GM12878 (cell line): ENCODE results near the gene PAK6. TPM values are rescaled to one million over a fixed set of nuclear protein-coding genes. Genes with fewer than 3 reads are reported as not detected.

Experiments used
- ATAC-seq: fragments of 200-7000 bp; cut with Tn5 transposase; 3 replicates; pipeline ENCODE4 v1.9.1; 2020; ENCODE audit warnings: mild to moderate bottlenecking, moderate library complexity
- BruUV-seq: library from RNA; stranded (reverse); fragments of 400-500 nt; replicated peaks from 2 replicates; lab custom pipeline; 2021; lab: Mats Ljungman, UMichigan
- CTCF ChIA-PET: fragments of 300-600 bp; sonication (Branson Sonifier 250); formaldehyde crosslinking; extraction: SDS; loops from one replicate; lab custom pipeline; 2021; ENCODE audit warnings: inconsistent platforms; lab: Yijun Ruan, JAX
- POLR2A ChIA-PET: fragments of 350-600 bp; formaldehyde crosslinking; extraction: SDS; loops from one replicate; lab custom pipeline; 2021; ENCODE audit warnings: inconsistent platforms; lab: Charles Lee
- RAD21 ChIA-PET: fragments of 300-600 bp; sonication (Branson Sonifier 250); formaldehyde crosslinking; loops from one replicate; lab custom pipeline; 2023; ENCODE audit warnings: antibody characterized with exemption; ENCODE audit not compliant: unreplicated experiment; lab: Charles Lee
- SMC1A ChIA-PET: fragments of 300-600 bp; sonication (Branson Sonifier 250); formaldehyde crosslinking; loops from one replicate; lab custom pipeline; 2023; ENCODE audit not compliant: unreplicated experiment, uncharacterized antibody; lab: Charles Lee
- DNase-seq: peaks from one replicate; pipeline ENCODE4 v3.0.0-alpha.2; 2011; ENCODE audit warnings: low read depth, low spot score
- FAIRE-seq: peaks from 3 replicates; lab custom pipeline; 2011; peaks lifted over from hg19 to GRCh38; lab: Jason Lieb, UNC
- H2AFZ ChIP-seq: 2 replicates; pipeline ENCODE4 v1.6.0; 2011; ENCODE audit warnings: low read depth, low read length, control low read depth; ENCODE audit not compliant: control insufficient read depth
- H3K27ac ChIP-seq: 2 replicates; pipeline ENCODE4 v1.5.1; 2011; ENCODE audit warnings: control low read depth; ENCODE audit not compliant: control insufficient read depth, insufficient read depth
- H3K27me3 ChIP-seq, 2 experiments: replicated peaks in 1 of 2; 2 replicates each; pipeline versions ENCODE4 v1.6.0 to v1.6.1; 2011; ENCODE audit warnings: low read length in 1 of 2; ENCODE audit not compliant: control insufficient read depth in 2 of 2, insufficient read depth in 2 of 2
- H3K36me3 ChIP-seq, 2 experiments: 2 replicates each; pipeline ENCODE4 v1.5.1; 2011; ENCODE audit warnings: low read length in 1 of 2; ENCODE audit not compliant: control insufficient read depth in 2 of 2, insufficient read depth in 2 of 2
- H3K4me1 ChIP-seq: 2 replicates; pipeline ENCODE4 v1.6.1; 2011; ENCODE audit warnings: mild to moderate bottlenecking, low read length, moderate library complexity, mixed read lengths; ENCODE audit not compliant: control insufficient read depth, insufficient read depth
- H3K4me2 ChIP-seq: 2 replicates; pipeline ENCODE4 v1.6.0; 2011; ENCODE audit warnings: control low read depth; ENCODE audit not compliant: control insufficient read depth, insufficient read depth
- H3K4me3 ChIP-seq: fragments of 200-600 bp; sonication (generic); 2 replicates; pipeline ENCODE4 v1.5.1; 2016
- H3K79me2 ChIP-seq: 2 replicates; pipeline ENCODE4 v1.6.0; 2011; ENCODE audit warnings: low read length; ENCODE audit not compliant: control insufficient read depth, insufficient read depth
- H3K9ac ChIP-seq: 2 replicates; pipeline ENCODE4 v1.8.0; 2011; ENCODE audit warnings: low read length, control low read depth, mixed read lengths; ENCODE audit not compliant: control insufficient read depth, insufficient read depth
- H3K9me3 ChIP-seq: replicated peaks from 3 replicates; pipeline ENCODE4 v1.5.1; 2011; ENCODE audit warnings: mild to moderate bottlenecking, low read length; ENCODE audit not compliant: control insufficient read depth, insufficient read depth
- H4K20me1 ChIP-seq: 2 replicates; pipeline ENCODE4 v1.6.0; 2011; ENCODE audit not compliant: control insufficient read depth, insufficient read depth
- E2F8 ChIP-seq: fragments of 450-650 bp; IDR thresholded peaks from 2 replicates; pipeline ENCODE4 v1.6.1; 2018; ENCODE audit warnings: mild to moderate bottlenecking, low read depth, moderate library complexity; ENCODE audit not compliant: partially characterized antibody
- FOXM1 ChIP-seq: IDR thresholded peaks from 2 replicates; pipeline ENCODE4 v1.6.1; 2012; ENCODE audit warnings: low read depth, mild to moderate bottlenecking, inconsistent platforms, low read length, moderate library complexity
- MEF2A ChIP-seq: IDR thresholded peaks from 2 replicates; pipeline ENCODE4 v1.6.1; 2011; ENCODE audit warnings: low read depth, mild to moderate bottlenecking, low read length, moderate library complexity; ENCODE audit not compliant: insufficient read depth
- MXI1 ChIP-seq: fragments of 150-350 bp; IDR thresholded peaks from 2 replicates; pipeline ENCODE4 v1.6.1; 2011; ENCODE audit warnings: low read depth, mild to moderate bottlenecking, inconsistent platforms, low read length, improper control_type of control experiment
- POLR2AphosphoS5 ChIP-seq: IDR thresholded peaks from 2 replicates; pipeline ENCODE4 v1.6.1; 2011; ENCODE audit warnings: mild to moderate bottlenecking, low read length, inconsistent platforms
- PRDM15 ChIP-seq: fragments of 450-650 bp; formaldehyde crosslinking; IDR thresholded peaks from 2 replicates; pipeline ENCODE4 v1.4.0; 2020; ENCODE audit warnings: mild to moderate bottlenecking, moderate library complexity
- RAD51 ChIP-seq: fragments of 450-650 bp; IDR thresholded peaks from 2 replicates; pipeline ENCODE4 v1.6.1; 2016; ENCODE audit warnings: moderate library complexity, mild to moderate bottlenecking, inconsistent platforms
- SUZ12 ChIP-seq: fragments of 200-600 bp; sonication (generic); IDR thresholded peaks from one replicate; pipeline ENCODE4 v1.6.1; 2018; ENCODE audit warnings: antibody characterized with exemption, mild to moderate bottlenecking; ENCODE audit not compliant: unreplicated experiment
- TAF1 ChIP-seq: IDR thresholded peaks from 2 replicates; pipeline ENCODE4 v1.6.1; 2011; ENCODE audit warnings: mild to moderate bottlenecking, low read depth, low read length, borderline replicate concordance
- WGBS: methylation state at CpG from one replicate; pipeline ENCODE4 v1.1.6; 2016; ENCODE audit warnings: low lambda C conversion rate; ENCODE audit not compliant: insufficient replicate concordance, insufficient coverage; ENCODE audit errors: missing lambda C conversion rate; 5-methylcytosine and 5-hydroxymethylcytosine counted together
- in situ Hi-C: fragments of 300-500 bp; cut with MboI; formaldehyde crosslinking; loops from 9 replicates; pipeline ENCODE4 v1.14.3; 2018; ENCODE audit warnings: mixed read lengths
- intact Hi-C: fragments of 100-400 bp; cut with micrococcal nuclease; formaldehyde crosslinking; loops from one replicate; pipeline ENCODE4 v1.14.2; 2022; ENCODE audit not compliant: unreplicated experiment
- polyA plus RNA-seq, 11 experiments: library from polyadenylated mRNA; depleted of rRNA in 4 of 11; unstranded in 6 of 11; stranded (reverse) in 5 of 11; fragments of >200 nt; fragmentation: Nextera tagmentation in 4 of 11; fragmentation: Illumina TruSeq in 1 of 11; extraction: Ambion mirVana in 4 of 11; extraction: Trizol in 1 of 11; gene quantifications; 1 replicate in 1 of 11; 2 replicates in 10 of 11; pipeline versions ENCODE4 v1.2.1 to v1.2.3, GENCODE V29; 2011 to 2016; ENCODE audit warnings: inconsistent platforms in 2 of 11, missing spikeins in 2 of 11, low read depth in 1 of 11
- total RNA-seq, 4 experiments: library from RNA; depleted of rRNA in 3 of 4; stranded (reverse); fragments of >200 nt in 3 of 4; fragmentation: Illumina TruSeq in 1 of 4; extraction: Trizol in 1 of 4; gene quantifications; 2 replicates each; pipeline versions ENCODE4 v1.2.1 to v1.2.3, GENCODE V29; 2013 to 2021
- TF ChIP-seq, protein P1 (sequence below): fragments of 450-650 bp; IDR thresholded peaks from 2 replicates; pipeline ENCODE4 v1.6.1; 2017; ENCODE audit warnings: mild to moderate bottlenecking, low read depth, inconsistent platforms; ENCODE audit not compliant: poor library complexity, severe bottlenecking

The PAK6 gene
- total and polyA plus RNA-seq, 10 of the 15 experiments (the other 5 are each of a cell fraction or from before 2014, with no cell fraction given) = 0.07 to 0.92 (median 0.31) TPM; not detected in 2

- no TSS peak for BruUV-seq
- H3K27ac ChIP-seq = no peak overlapping the region
- in situ Hi-C loops (loop anchor here (5.0 to 10.0 kb wide), 3 partner anchors 34 to 493 kb away; partner anchors contain the start of gene FSIP1), intact Hi-C loops (loop anchor here (5.0 to 10.0 kb wide), 3 partner anchors 144 to 393 kb away; partner anchors contain the start of gene BMF)
- H3K27me3 ChIP-seq = peaks cover 2 to 12% of the 10 kb centered on the region in 2 experiments; a peak in 3 of 4 replicates
- no peaks in the 10 kb centered on the region for H3K9me3 ChIP-seq
- no peaks in the 10 kb centered on the region; the same call in 1 of the 2 replicates for H4K20me1 ChIP-seq
- 46% methylated on average over 10 of the region's 10 CpGs for WGBS
- ChIA-PET CTCF (interaction anchor here (0.5 to 11.7 kb wide), 16 partner anchors 12 to 354 kb away, joined by 3 to 296 read pairs (median 10); partner anchors contain the start of genes CCDC9B and PLCB2), RAD21 (interaction anchor here (1.2 to 5.7 kb wide), 5 partner anchors 32 to 233 kb away, joined by 3 to 93 read pairs (median 11); partner anchors contain the start of genes CCDC9B and PLCB2), SMC1A (interaction anchor here (1.3 to 4.8 kb wide), 5 partner anchors 33 to 233 kb away, joined by 5 to 83 read pairs (median 26); partner anchors contain the start of gene PLCB2), POLR2A (interaction anchor here (1.7 kb wide), 1 partner anchor 60 kb away, joined by 6 read pairs; no protein-coding TSS in a partner anchor)
- ATAC-seq = no peak
- peaks cover 11% of the 10 kb centered on the region for H3K4me1 ChIP-seq
- H2AFZ ChIP-seq = no peak overlapping the region
- H3K4me2 ChIP-seq = no peak overlapping the region
- H3K4me3 ChIP-seq = no peak overlapping the region
- H3K79me2 ChIP-seq = no peaks in the 10 kb centered on the region
- DNase-seq = no peak
- H3K36me3 ChIP-seq = no peaks in the 10 kb centered on the region
- H3K9ac ChIP-seq = no peak overlapping the region
- FAIRE-seq = no peak
- TF ChIP-seq SUZ12 = no peak
- TF ChIP-seq POLR2AphosphoS5 = no peak
- no peak for TF ChIP-seq TAF1
- TF ChIP-seq, protein P1, sequence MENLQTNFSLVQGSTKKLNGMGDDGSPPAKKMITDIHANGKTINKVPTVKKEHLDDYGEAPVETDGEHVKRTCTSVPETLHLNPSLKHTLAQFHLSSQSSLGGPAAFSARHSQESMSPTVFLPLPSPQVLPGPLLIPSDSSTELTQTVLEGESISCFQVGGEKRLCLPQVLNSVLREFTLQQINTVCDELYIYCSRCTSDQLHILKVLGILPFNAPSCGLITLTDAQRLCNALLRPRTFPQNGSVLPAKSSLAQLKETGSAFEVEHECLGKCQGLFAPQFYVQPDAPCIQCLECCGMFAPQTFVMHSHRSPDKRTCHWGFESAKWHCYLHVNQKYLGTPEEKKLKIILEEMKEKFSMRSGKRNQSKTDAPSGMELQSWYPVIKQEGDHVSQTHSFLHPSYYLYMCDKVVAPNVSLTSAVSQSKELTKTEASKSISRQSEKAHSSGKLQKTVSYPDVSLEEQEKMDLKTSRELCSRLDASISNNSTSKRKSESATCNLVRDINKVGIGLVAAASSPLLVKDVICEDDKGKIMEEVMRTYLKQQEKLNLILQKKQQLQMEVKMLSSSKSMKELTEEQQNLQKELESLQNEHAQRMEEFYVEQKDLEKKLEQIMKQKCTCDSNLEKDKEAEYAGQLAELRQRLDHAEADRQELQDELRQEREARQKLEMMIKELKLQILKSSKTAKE = no peak
- no peak for TF ChIP-seq E2F8
- no peak for TF ChIP-seq RAD51
- TF ChIP-seq FOXM1 = no peak
- no peak for TF ChIP-seq MXI1
- TF ChIP-seq MEF2A = no peak
- no peak for TF ChIP-seq PRDM15 (CRISPR knock-in tag)
Observed at GRCh38 chr15:40278026-40278425, 39.2 kb downstream of the PAK6 start.
